ENCODE data around the gene KIAA0232. TPM values are rescaled to one million over a fixed set of nuclear protein-coding genes. Genes with fewer than 3 reads are reported as not detected.

The KIAA0232 gene
- total RNA-seq, 2 experiments from 2014 or later = 16.1 to 16.5 TPM

DNA sequence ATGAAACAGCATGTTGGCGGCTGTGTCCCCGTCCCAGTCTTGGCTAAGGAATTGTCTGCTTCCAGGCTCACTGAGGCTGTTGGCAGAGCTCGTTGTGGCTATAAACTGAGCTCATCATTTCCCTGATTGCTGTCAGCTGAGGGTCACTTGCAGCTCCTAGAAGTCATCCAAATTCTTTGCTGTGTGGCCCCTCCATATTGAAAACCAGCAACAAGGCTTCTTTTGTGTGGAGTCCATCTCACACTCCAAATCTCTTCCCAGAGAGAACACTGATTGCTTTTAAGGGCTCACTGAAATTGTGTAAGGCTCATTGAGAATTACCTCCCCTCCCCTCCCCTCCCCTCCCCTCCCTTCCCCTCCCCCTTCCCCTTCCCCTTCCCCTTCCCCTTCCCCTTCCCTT is 150.4 kb downstream of the KIAA0232 start:
- Mint-ChIP-seq H3K36me3 (peaks cover 24% of the 10 kb centered on the region), H3K4me3 (no peak overlapping the region), H3K9me3 (no peaks in the 10 kb centered on the region), H3K27me3 (no peaks in the 10 kb centered on the region), H3K27ac (no peak overlapping the region), H3K4me1 (ENCODE audit: low read depth) (peaks cover 46% of the 10 kb centered on the region)
- intact Hi-C loops (cut with micrococcal nuclease) = no loop called here
- DNase-seq = no peak
- ChIA-PET POLR2A (interaction anchor here (0.6 kb wide), 1 partner anchor 16 kb away, joined by 5 read pairs; no protein-coding TSS in a partner anchor), CTCF (no interaction called here)

Other genes with a start within 250 kb of the KIAA0232 start
- 10 to 100 TPM; 16.5 to 18.0 TPM for gene MAN2B2, start 207.5 kb upstream of the KIAA0232 start, total RNA-seq
- 100 to 1,000 TPM; 122 to 130 TPM for gene MRFAP1, start 142.0 kb upstream of the KIAA0232 start, total RNA-seq
- 10 to 100 TPM; 19.3 to 20.3 TPM for gene S100P, start 88.8 kb upstream of the KIAA0232 start, total RNA-seq
- 10 to 100 TPM; 50.7 to 52.0 TPM for gene MRFAP1L1, start 72.9 kb upstream of the KIAA0232 start, total RNA-seq
- gene BLOC1S4, start 66.6 kb upstream of the KIAA0232 start, total RNA-seq = 10 to 100 TPM; 17.0 to 19.7 TPM
- 10 to 100 TPM; 37.1 to 37.3 TPM for gene TBC1D14, start 127.1 kb downstream of the KIAA0232 start, total RNA-seq

All from activated CD4-positive, alpha-beta memory T cell treated with anti-CD3 and anti-CD28 coated beads for 36 hours (primary cell).